Left renal cortex interstitium (tissue), 4 donors: ENCODE measurements around the gene STN1. TPM values are rescaled to one million over a fixed set of nuclear protein-coding genes. Genes with fewer than 3 reads are reported as not detected.

ENCODE experiments used
- DNase-seq, 4 donors: peaks; one replicate each; pipeline ENCODE4 v3.0.0-alpha.2; 2013; ENCODE audit warnings: low read depth in 4 of 4, low spot score in 2 of 4, missing footprints in 1 of 4
- polyA plus RNA-seq, 4 donors: library from polyadenylated mRNA; unstranded; fragments of 120-200 nt; gene quantifications; one replicate each; pipeline ENCODE4 v1.2.1, GENCODE V29; 2013; ENCODE audit not compliant: insufficient read length in 4 of 4

STN1 gene, protein sequence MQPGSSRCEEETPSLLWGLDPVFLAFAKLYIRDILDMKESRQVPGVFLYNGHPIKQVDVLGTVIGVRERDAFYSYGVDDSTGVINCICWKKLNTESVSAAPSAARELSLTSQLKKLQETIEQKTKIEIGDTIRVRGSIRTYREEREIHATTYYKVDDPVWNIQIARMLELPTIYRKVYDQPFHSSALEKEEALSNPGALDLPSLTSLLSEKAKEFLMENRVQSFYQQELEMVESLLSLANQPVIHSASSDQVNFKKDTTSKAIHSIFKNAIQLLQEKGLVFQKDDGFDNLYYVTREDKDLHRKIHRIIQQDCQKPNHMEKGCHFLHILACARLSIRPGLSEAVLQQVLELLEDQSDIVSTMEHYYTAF
- 10 to 100 TPM; 23.1 to 27.5 (median 24.7) TPM for polyA plus RNA-seq

DNA sequence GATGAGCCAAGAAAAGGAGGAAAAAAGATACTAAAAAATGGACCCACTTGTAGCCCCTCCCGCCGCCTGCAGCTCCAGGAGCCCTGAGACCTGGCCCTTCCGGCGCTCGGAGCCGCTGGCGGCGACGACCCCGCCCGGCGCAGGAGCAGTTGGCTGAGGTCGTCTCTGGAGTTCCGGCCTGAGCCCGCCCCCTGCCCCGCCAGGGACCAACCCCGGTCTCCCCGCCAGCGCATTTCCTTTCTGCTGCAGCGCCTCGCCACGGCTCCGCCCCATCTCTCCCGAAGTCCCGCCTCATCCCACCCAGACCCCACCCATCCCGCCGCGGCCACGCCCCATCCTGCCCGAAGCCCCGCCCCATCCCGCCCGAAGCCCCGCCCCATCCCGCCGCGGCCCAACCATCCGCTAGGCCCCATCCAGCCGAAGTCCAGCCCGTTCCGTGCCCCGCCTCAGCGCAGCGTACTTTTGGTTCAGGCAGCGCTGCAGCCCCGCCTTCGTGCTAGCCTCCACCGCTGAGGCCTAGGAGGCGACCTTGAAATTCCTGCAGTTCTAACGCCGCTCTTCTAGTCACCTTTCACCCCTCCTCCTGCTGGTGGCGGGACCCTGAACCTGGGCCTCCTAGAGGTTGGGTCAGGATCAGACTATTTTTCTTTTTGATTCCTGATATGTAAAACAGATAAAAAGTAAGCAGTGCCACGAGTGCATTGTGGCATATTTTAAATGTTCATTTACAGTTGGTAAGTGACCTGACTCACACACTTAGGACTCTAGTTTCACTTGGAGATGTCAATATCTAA lies at the start of gene STN1:
TSS of gene STN1 (minus strand) at position 132 of the 794 bp plus-strand sequence. CDS start 590 bp downstream, outside the sequence.
- DNase-seq = peak; percentile 75 to 92 (median 86)

- DNase-seq = peak; percentile 28 to 63 (median 46)
These were observed 49.6 kb upstream of the STN1 start for GRCh38 chr10:103967448-103968071.

DNA sequence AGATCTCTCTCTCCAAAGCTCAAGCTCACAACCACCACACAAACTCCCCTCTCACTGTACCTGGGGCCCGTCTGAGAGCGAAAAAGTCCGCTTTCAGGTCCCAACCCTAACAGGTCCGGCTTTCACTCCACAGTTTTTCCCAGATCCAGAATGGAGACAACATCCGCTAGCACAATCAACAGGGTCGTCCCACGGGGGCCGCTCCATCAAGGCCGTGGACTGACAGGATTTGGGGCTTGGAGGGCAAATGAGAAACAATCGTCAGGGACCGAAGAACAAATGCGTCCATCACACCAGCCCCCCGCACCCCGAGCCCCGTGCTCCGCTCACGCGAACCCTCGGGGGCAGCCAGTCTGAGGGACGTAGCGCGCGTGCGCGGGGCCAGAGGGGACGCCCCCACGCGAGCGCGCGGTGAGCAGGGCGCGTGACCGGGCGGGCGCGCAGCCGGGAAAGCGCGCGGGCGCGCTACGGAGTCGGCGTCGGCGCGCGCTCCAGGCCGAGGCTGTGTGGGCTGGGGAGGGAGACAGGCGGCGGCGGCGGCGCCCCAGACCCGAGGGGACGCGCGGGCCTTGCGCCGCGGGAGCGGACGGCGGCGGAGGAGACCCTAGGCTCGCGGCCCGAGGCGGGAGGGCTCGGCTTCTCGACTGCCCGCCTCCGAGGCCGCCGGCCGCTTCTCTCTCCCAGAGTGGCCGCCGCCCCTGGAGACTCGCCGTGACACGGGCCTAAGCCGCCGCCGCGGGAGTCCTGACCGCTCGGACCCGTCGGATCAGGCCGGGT lies 48.9 kb upstream of the STN1 start, which contains the start of gene SLK:
TSS of gene SLK (plus strand) at position 470 of the 777 bp plus-strand sequence. CDS start 606 bp downstream, outside the sequence.
- DNase-seq = peak; percentile 67 to 76 (median 70)

DNA sequence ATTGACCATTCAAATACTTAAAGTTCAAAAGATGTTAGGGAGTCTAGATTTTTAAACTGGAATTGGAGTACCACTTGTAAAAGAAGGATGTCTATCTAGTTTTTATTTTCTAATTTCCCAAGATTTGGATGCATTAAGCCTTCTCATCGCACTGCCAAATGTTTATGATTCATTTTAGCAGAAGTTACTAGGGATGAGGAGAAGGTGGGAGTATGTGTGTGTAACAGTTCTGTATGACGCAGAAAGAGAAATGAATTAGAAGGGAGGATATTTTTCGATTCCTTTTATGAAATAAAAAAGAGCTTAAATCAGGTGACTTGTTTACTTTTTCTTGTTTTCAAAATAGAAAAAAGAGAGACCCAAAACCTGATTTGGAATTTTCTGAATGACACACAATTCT lies 42.1 kb upstream of the STN1 start:
- DNase-seq = no peak

DNA sequence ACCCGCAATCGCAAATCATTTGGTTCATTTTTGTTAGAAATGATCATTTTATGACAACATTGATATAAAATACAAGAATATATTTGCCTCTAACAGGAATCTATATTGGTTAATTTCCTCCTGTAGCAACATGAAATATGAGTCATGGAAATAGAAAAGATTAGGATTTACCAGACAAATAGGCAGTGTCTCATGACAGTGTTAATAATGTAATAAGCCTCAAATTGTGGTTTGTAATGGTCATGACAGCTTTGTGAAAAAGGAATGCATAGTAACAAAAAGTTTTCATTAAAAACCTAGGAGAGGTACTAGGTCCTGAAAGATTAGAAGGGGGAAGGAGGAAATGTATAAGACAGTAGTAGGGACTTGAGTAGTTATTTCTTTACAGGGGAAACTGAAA lies 41.0 kb upstream of the STN1 start:
- DNase-seq = no peak

GRCh38 chr10:103954543-103954942 lies 36.6 kb upstream of the STN1 start:
- DNase-seq = no peak

DNA sequence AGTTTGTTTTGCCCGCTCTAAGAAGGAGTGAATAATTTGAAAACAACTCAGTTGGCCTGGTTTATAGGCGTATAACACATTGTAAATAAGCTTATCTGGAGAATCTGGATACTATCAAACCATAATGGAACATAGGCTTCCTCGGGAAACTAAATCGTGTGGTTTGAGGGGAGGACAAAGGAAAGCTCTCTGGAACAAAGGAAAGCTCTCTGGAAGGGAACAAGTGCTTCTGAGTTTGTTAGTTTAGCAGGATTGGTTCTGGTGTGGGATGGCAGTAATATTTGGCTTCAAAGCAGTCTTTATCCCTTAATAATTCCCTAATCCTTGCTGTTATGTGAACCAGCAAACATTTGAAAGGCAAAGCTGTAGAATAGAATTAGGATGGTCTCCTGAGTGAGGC lies 34.0 kb upstream of the STN1 start:
- no peak for DNase-seq

GRCh38 chr10:103951183-103951582 lies 33.2 kb upstream of the STN1 start:
- no peak for DNase-seq

GRCh38 chr10:103949728-103950127 lies 31.7 kb upstream of the STN1 start:
- no peak for DNase-seq

- no peak for DNase-seq
These were observed 30.0 kb upstream of the STN1 start for GRCh38 chr10:103947799-103948516.

DNA sequence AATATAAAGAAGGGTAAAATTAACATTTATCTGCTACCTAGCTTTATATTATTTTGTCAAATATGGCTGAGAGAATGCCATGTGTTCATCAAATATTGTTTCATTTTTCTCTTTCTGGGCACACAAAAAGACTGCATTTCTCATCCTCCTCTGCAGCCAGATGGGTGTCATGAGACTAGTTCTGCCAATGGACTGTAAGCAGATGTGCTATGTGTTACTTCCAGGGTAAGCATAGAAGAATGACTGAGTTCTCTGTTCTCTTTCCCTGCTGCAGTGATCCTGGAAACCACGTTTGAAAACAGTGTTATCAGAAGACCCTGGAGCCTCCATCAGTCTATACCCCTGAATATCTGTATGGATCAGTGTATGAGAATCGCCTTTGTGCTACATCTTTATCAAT lies 24.9 kb upstream of the STN1 start:
- DNase-seq = no peak

- DNase-seq = no peak
These were observed 23.8 kb upstream of the STN1 start for GRCh38 chr10:103941801-103942200.

- no peak for DNase-seq
These were observed 21.5 kb upstream of the STN1 start for GRCh38 chr10:103939522-103939921.

- no peak for DNase-seq
These were observed 18.0 kb upstream of the STN1 start for GRCh38 chr10:103936022-103936421.

GRCh38 chr10:103934308-103934707 lies 16.3 kb upstream of the STN1 start:
- no peak for DNase-seq

DNA sequence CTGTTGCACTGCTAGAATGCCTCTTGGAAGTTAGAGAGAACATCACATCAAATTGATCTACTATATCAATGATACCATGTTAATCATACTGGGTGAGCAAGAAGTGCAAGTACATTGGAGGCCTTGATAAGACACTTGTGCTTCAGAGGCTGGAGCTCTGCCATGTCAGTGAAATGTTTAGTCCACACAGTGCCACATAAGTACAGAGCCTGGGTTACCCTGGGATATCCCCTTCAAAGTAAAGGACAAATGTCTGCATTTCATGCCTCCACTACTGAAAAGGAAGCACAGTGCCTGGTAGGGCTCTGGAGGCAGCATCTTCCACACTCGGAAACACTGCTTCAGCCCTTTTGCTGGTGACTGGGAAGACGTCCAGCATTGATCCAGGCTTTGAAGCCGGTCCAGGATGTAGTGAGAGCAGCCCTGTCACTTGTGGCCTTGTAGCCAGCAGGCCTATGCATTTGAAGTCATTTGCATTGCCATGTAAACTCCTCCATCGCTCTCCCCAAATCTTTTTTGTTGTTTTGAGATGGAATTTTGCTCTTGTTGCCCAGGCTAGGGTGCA lies 15.7 kb upstream of the STN1 start:
- no peak for DNase-seq

- no peak for DNase-seq
These were observed 15.0 kb upstream of the STN1 start for GRCh38 chr10:103932971-103933370.

- no peak for DNase-seq
These were observed 14.3 kb upstream of the STN1 start for GRCh38 chr10:103932271-103932670.

DNA sequence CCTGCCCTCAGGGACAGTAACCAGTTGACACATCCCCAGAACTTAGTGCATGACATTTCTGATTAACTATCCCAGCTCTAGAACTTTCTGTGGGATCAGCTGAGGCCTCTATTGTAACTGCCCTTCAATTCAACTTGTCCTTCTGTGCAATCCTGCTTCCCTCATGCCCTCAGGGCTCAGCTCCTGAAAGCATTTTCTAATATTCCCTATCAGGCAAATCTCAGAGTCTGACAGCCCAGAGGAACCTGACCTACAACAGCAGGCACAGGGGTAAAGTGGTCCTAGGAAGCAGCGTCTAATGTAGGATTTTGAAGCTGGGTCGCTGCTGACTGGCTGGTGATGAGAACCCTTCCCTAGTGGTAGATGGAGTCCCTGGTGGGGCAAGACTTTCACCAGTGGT lies 13.6 kb upstream of the STN1 start:
- DNase-seq = no peak
